Left lung (tissue), 10 donors: ENCODE results near the gene RNF186. TPM values are rescaled to one million over a fixed set of nuclear protein-coding genes. Genes with fewer than 3 reads are reported as not detected.

Experiments
- ATAC-seq: fragments of 200-7000 bp; cut with Tn5 transposase; one replicate; pipeline ENCODE4 v1.9.1; 2020; ENCODE audit warnings: moderate library complexity
- DNase-seq, 4 donors: peaks; one replicate each; pipeline ENCODE4 v3.0.0-alpha.2; 2013 to 2020
- H3K27ac ChIP-seq, 2 donors: fragments of 200-600 bp; sonication (generic) in 1 of 2; one replicate each; pipeline versions ENCODE4 v1.5.0 to v1.8.0; 2020 to 2021
- H3K27me3 ChIP-seq, 2 donors: fragments of 200-600 bp; sonication (generic) in 1 of 2; one replicate each; pipeline versions ENCODE4 v1.5.0 to v1.8.0; 2020 to 2021
- H3K36me3 ChIP-seq, 2 donors: fragments of 200-600 bp; sonication (generic) in 1 of 2; one replicate each; pipeline versions ENCODE4 v1.5.0 to v1.8.0; 2020 to 2021
- H3K4me1 ChIP-seq, 2 donors: fragments of 200-600 bp; one replicate each; pipeline ENCODE4 v1.8.0; 2021
- H3K4me3 ChIP-seq, 2 donors: fragments of 200-600 bp; sonication (generic) in 1 of 2; one replicate each; pipeline versions ENCODE4 v1.5.0 to v1.8.0; 2020 to 2021; ENCODE audit warnings: mild to moderate bottlenecking in 1 of 2
- H3K9me3 ChIP-seq, 2 donors: fragments of 200-600 bp; sonication (generic) in 1 of 2; one replicate each; pipeline versions ENCODE4 v1.5.0 to v1.8.0; 2020 to 2021
- intact Hi-C, 2 donors: fragments of 100-400 bp; cut with DNase I; formaldehyde crosslinking; loops; one replicate each; pipeline versions ENCODE4 v1.11.2 to v1.14.2; 2022
- polyA plus RNA-seq, 6 donors: library from polyadenylated mRNA; unstranded; fragments of 120-200 nt; gene quantifications; one replicate each; pipeline ENCODE4 v1.2.1, GENCODE V29; 2013; ENCODE audit not compliant: insufficient read length in 6 of 6
- total RNA-seq, 2 donors: library from RNA; stranded (reverse); fragmentation: NEBNext Ultra II Directional; extraction: Animal tissue kit (Norgen Biotek cat#: 25700); gene quantifications; one replicate each; pipeline ENCODE4 v1.2.1, GENCODE V29; 2021
- TF ChIP-seq, protein P1 (sequence below), 2 donors: fragments of 200-600 bp; sonication (generic) in 1 of 2; IDR thresholded peaks; one replicate each; pipeline versions ENCODE4 v1.5.0 to v1.8.0; 2021; ENCODE audit warnings: antibody characterized with exemption in 2 of 2
- donor health status: DM: no; HTN: yes; CAD: no.
- donor health status: DM: no; HTN: no; CAD: no.

RNF186 gene
- total and polyA plus RNA-seq, 8 donors, result 0.12 TPM; not detected in 7

DNA sequence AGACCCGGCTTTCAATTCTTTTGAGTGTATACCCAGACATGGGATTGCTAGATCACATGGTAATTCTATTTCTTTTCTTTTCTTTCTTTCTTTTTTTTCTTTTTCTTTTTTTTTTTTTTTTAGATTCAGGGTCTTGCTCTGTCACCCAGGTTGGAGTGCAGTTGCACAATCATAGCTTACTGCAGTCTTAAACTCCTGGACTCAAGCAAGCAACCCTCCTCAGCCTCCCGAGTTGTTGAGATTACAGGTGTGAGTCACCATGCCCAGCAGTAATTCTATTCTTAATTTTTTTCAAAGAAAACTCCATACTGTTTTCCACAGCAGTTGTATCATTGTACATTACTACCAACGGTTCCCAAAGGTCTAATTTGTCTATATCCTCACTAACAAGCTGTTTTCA lies 13.5 kb upstream of the RNF186 start:
- Histone ChIP-seq H3K4me1 (no peaks in the 10 kb centered on the region), H3K36me3 (no peaks in the 10 kb centered on the region), H3K9me3 (no peaks in the 10 kb centered on the region), H3K27me3 (peaks cover 0 to 25% of the 10 kb centered on the region in 2 donors), H3K27ac (no peak overlapping the region), H3K4me3 (no peak overlapping the region)
- DNase-seq (no peak), ATAC-seq (no peak)
- TF ChIP-seq, protein P1, sequence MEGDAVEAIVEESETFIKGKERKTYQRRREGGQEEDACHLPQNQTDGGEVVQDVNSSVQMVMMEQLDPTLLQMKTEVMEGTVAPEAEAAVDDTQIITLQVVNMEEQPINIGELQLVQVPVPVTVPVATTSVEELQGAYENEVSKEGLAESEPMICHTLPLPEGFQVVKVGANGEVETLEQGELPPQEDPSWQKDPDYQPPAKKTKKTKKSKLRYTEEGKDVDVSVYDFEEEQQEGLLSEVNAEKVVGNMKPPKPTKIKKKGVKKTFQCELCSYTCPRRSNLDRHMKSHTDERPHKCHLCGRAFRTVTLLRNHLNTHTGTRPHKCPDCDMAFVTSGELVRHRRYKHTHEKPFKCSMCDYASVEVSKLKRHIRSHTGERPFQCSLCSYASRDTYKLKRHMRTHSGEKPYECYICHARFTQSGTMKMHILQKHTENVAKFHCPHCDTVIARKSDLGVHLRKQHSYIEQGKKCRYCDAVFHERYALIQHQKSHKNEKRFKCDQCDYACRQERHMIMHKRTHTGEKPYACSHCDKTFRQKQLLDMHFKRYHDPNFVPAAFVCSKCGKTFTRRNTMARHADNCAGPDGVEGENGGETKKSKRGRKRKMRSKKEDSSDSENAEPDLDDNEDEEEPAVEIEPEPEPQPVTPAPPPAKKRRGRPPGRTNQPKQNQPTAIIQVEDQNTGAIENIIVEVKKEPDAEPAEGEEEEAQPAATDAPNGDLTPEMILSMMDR (IDR thresholded peaks at IDR 0.05), result no peak
- intact Hi-C loops, result no loop called here

DNA sequence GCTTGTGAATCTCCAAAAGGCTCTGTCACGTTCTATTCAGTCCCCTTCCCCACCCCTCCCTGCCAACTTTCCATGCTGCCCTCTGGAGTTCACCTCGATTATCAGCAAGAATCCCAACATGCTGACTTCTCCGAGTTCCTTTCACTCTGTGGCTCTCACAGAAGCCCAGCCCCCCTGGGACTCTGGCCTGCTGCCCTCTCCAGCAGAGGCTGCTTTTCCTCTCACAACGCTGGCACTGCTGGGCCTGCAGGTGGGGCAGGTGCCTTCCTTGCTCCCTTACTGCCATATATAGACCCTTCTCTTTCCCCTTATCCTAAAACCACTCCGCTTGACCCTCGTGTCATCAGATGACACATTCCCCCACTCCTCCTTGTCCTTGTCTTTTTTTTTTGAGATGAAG lies 10.2 kb upstream of the RNF186 start:
- intact Hi-C loops, result no loop called here

DNA sequence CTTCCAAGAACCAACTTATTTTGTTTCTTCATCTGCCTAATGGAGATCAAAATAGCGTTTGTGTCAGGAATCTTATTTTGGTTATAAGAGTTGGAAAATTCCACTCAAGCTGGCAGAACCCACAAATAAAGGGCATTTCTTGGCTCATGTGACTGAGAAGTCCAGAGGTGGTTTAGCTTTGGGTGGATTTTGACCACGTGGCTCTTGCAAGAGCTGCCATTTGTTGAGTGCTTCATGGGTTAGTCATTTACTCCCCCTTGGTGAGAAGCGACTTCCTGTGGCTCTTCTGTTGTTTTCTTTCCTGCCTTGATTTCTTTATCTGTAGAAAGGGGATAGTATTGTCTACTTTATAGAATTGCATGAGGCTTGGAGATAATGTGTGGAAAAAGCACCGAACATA lies 9.5 kb upstream of the RNF186 start:
- intact Hi-C loops, result no loop called here
- ATAC-seq (no peak), DNase-seq (no peak)
- Histone ChIP-seq H3K9me3 (no peaks in the 10 kb centered on the region), H3K36me3 (no peaks in the 10 kb centered on the region), H3K4me1 (no peaks in the 10 kb centered on the region), H3K4me3 (no peak overlapping the region), H3K27ac (no peak overlapping the region), H3K27me3 (peaks cover 0 to 6% of the 10 kb centered on the region in 2 donors)
- TF ChIP-seq, protein P1 (IDR thresholded peaks at IDR 0.05), result no peak

More for the DNA sequence above, 10.2 kb upstream of the RNF186 start:
- peak in 1 of 4 donors; percentile 21 for DNase-seq
- peaks cover 0 to 9% of the 10 kb centered on the region in 2 donors for H3K27me3 ChIP-seq
- H3K27ac ChIP-seq, result no peak overlapping the region
- H3K36me3 ChIP-seq, result no peaks in the 10 kb centered on the region
- H3K4me3 ChIP-seq, result no peak overlapping the region
- TF ChIP-seq, protein P1 (IDR thresholded peaks at IDR 0.05), result no peak
- ATAC-seq, result no peak
- no peaks in the 10 kb centered on the region for H3K4me1 ChIP-seq
- H3K9me3 ChIP-seq, result no peaks in the 10 kb centered on the region

DNA sequence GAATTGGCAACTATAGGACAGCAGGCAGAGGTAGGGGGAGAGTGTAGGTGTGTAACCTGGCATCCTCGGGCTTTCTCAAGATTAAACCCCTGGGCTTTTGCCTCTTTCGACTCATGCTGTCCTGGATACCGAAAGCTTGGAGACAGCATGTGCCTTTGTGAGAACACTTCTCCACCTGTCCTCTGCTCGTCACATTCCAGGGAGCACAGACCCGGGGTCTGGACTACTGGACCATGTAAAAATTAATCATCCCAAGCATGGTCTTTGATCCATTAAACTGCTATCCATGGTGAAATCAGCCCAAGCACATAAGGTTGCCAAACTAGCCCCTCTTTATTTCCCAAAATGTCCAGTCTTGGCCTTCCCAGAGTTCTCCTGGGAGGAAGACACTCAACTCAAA lies 9.0 kb upstream of the RNF186 start:
- Histone ChIP-seq H3K9me3 (no peaks in the 10 kb centered on the region), H3K4me3 (no peak overlapping the region), H3K27ac (no peak overlapping the region), H3K36me3 (no peaks in the 10 kb centered on the region), H3K27me3 (peaks cover 0 to 6% of the 10 kb centered on the region in 2 donors), H3K4me1 (no peaks in the 10 kb centered on the region)
- no peak for DNase-seq
- intact Hi-C loops, result no loop called here
- no peak for ATAC-seq
- TF ChIP-seq, protein P1 (IDR thresholded peaks at IDR 0.05), result no peak

DNA sequence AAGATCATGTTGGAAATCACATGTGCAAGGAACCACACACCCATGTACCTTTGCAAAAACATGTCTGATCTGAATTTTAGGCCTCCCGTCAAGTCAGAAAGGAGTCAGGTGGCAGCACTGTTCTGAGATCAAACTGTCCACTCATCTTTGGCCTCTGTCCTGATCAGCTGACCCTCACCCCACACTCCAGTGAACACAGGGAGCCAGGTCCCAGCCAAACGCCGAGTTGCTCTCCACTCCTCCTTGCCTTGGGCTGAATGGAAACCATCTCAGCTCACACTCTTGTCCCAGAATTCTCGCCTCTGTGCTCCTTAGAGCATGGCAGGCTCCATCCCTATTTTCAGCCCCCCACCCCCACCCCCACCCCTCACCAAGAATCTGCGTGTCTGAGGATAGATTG lies 4.6 kb upstream of the RNF186 start:
- H3K27me3 ChIP-seq, result peaks cover 0 to 2% of the 10 kb centered on the region in 2 donors
- no peak for ATAC-seq
- TF ChIP-seq, protein P1 (IDR thresholded peaks at IDR 0.05), result no peak
- intact Hi-C loops, result no loop called here
- DNase-seq, result no peak
- no peaks in the 10 kb centered on the region for H3K9me3 ChIP-seq
- no peak overlapping the region for H3K27ac ChIP-seq
- no peaks in the 10 kb centered on the region for H3K4me1 ChIP-seq
- H3K4me3 ChIP-seq, result no peak overlapping the region
- no peaks in the 10 kb centered on the region for H3K36me3 ChIP-seq
